NCI-H146 treated with DMSO at 0.1 percent for 48 hours (cell line): Measurements from ENCODE around the gene TPSD1.

ENCODE experiments used
- DNase-seq: peaks from one replicate; lab custom pipeline; 2025; ENCODE audit not compliant: unreplicated experiment; lab: John Stamatoyannopoulos, UW

TPSD1 gene

GRCh38 chr16:1297018-1297696 is 41.3 kb downstream of the TPSD1 start:
- DNase-seq: peak; percentile 50

- no peak for DNase-seq
These were observed 42.5 kb downstream of the TPSD1 start for GRCh38 chr16:1298406-1298805.

GRCh38 chr16:1299012-1299867 is 43.4 kb downstream of the TPSD1 start:
- DNase-seq: no peak

GRCh38 chr16:1299868-1300203 is 44.0 kb downstream of the TPSD1 start:
- no peak for DNase-seq

- DNase-seq: peak; percentile 19
These were observed 45.0 kb downstream of the TPSD1 start for GRCh38 chr16:1300664-1301476.

- DNase-seq: no peak
These were observed 45.7 kb downstream of the TPSD1 start for GRCh38 chr16:1301562-1301961.

GRCh38 chr16:1305823-1306222 is 50.0 kb downstream of the TPSD1 start:
- DNase-seq: no peak

- no peak for DNase-seq
These were observed 50.5 kb downstream of the TPSD1 start for GRCh38 chr16:1306334-1306733.

GRCh38 chr16:1308036-1308976 is 52.4 kb downstream of the TPSD1 start:
- no peak for DNase-seq
